OCI-LY1 (cell line): ENCODE results near the gene AK2.

Source experiments
- EZH2 ChIP-seq: fragments of 200-600 bp; sonication (generic), shearing (Covaris generic); IDR thresholded peaks from 2 replicates; pipeline ENCODE4 v1.8.0; 2017; ENCODE audit warnings: borderline replicate concordance, mixed run types, mild to moderate bottlenecking, antibody characterized with exemption, low read length, moderate library complexity, mixed read lengths
- TF ChIP-seq, protein P1 (sequence below): fragments of 200-600 bp; sonication (generic), shearing (Covaris generic); IDR thresholded peaks from 2 replicates; pipeline ENCODE4 v1.5.1; 2017; ENCODE audit warnings: mild to moderate bottlenecking, antibody characterized with exemption, low read length, moderate library complexity, mixed read lengths

DNA sequence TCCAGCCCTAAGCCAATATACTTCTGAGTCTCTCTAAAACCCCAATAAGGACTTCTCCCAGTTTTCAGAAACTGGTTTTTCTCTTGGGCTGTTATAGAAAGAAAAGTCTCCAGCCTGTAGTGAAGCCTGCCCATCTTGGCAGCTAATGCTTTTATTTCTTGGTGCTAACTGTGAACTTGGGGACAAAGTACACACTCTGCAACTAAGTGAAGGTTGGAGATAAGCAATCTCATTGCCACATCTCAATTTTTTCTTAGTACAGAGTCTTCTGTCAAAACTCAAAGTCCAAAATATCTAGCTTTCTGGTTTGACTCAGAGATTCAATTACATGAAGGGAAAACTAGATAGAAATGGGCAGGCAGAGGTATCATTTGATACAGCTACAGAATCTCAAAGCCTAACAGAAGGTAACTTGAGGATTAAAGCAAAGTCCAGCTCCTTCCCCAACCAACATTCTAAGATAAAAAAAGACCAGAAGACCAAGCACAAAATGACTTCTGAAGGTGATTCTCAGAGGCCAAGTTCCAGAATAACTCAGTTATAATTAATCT is 14.0 kb downstream of the AK2 start:
- TF ChIP-seq, protein P1, sequence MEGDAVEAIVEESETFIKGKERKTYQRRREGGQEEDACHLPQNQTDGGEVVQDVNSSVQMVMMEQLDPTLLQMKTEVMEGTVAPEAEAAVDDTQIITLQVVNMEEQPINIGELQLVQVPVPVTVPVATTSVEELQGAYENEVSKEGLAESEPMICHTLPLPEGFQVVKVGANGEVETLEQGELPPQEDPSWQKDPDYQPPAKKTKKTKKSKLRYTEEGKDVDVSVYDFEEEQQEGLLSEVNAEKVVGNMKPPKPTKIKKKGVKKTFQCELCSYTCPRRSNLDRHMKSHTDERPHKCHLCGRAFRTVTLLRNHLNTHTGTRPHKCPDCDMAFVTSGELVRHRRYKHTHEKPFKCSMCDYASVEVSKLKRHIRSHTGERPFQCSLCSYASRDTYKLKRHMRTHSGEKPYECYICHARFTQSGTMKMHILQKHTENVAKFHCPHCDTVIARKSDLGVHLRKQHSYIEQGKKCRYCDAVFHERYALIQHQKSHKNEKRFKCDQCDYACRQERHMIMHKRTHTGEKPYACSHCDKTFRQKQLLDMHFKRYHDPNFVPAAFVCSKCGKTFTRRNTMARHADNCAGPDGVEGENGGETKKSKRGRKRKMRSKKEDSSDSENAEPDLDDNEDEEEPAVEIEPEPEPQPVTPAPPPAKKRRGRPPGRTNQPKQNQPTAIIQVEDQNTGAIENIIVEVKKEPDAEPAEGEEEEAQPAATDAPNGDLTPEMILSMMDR, result no peak
- TF ChIP-seq EZH2, result no peak
